ENCODE measurements around the gene GRB10. TPM values are rescaled to one million over a fixed set of nuclear protein-coding genes. Genes with fewer than 3 reads are reported as not detected.
A peak's percentile ranks its signal among the peaks of the same experiment; 100 is the strongest.

GRB10 gene
- total and polyA plus RNA-seq, 3 experiments from 2014 or later: 0.20 to 0.49 (median 0.20) TPM

- Mint-ChIP-seq H3K27ac (peak overlapping the region in 1 of 8 donors; percentile 6), H3K4me1 (peaks cover 0 to 7% (median 6%) of the 10 kb centered on the region in 3 donors), H3K9me3 (no peaks in the 10 kb centered on the region), H3K27me3 (peaks cover 13 to 51% of the 10 kb centered on the region in 2 donors), H3K4me3 (no peak overlapping the region), H3K36me3 (no peaks in the 10 kb centered on the region)
- no peak for DNase-seq
- ChIA-PET CTCF (no interaction called here), POLR2A (no interaction called here)
- Histone ChIP-seq H3K4me1 (ENCODE audit: insufficient read depth, low read length) (no peaks in the 10 kb centered on the region), H3K27ac (ENCODE audit: low read depth, low read length) (no peak overlapping the region), H3K36me3 (ENCODE audit: insufficient read depth, low read length) (no peaks in the 10 kb centered on the region), H3K4me3 (ENCODE audit: low read length) (no peak overlapping the region), H3K9me3 (ENCODE audit: low read length) (no peaks in the 10 kb centered on the region), H3K27me3 (ENCODE audit: insufficient read depth, low read length, poor library complexity, severe bottlenecking) (no peaks in the 10 kb centered on the region)
Measured at GRCh38 chr7:50707236-50708006, 75.3 kb downstream of the GRB10 start.

DNA sequence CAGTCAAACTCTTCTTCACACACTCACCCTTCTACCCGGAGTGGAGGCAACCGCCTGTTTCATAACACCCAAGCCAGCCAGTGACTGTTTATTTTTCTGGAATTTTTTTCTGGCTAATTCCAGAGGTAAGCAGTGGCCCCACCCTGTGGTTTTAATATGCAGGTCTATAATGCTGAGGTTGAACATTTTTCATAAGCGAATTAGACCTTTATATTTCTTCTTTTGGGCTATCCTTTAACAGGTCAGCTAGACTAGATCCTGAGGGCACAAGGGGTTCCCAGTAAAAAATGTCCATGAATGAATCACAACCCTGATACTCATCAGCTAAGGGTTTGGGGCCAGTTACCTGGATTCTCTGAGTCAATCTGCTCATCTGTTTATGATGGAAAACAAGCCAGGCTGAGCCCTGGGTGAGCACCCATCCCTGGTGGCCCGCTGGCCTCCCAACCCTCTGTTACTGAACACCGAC is 76.2 kb downstream of the GRB10 start:
- ChIA-PET CTCF (no interaction called here), POLR2A (no interaction called here)
- Mint-ChIP-seq H3K27ac (no peak overlapping the region), H3K9me3 (no peaks in the 10 kb centered on the region), H3K4me1 (no peaks in the 10 kb centered on the region), H3K27me3 (peaks cover 13 to 55% of the 10 kb centered on the region in 2 donors), H3K4me3 (no peak overlapping the region), H3K36me3 (no peaks in the 10 kb centered on the region)
- no peaks in the 10 kb centered on the region for H3K36me3 ChIP-seq (ENCODE audit: insufficient read depth, low read length)
- no peaks in the 10 kb centered on the region for H3K9me3 ChIP-seq (ENCODE audit: low read length)
- no peaks in the 10 kb centered on the region for H3K4me1 ChIP-seq (ENCODE audit: insufficient read depth, low read length)
- no peak for DNase-seq
- H3K4me3 ChIP-seq (ENCODE audit: low read length): no peak overlapping the region
- no peak overlapping the region for H3K27ac ChIP-seq (ENCODE audit: low read depth, low read length)
- H3K27me3 ChIP-seq (ENCODE audit: insufficient read depth, low read length, poor library complexity, severe bottlenecking): no peaks in the 10 kb centered on the region

GRCh38 chr7:50704844-50705243 is 77.9 kb downstream of the GRB10 start:
- no peaks in the 10 kb centered on the region for H3K9me3 Mint-ChIP-seq
- H3K4me3 ChIP-seq (ENCODE audit: low read length): no peak overlapping the region
- DNase-seq: no peak
- H3K36me3 ChIP-seq (ENCODE audit: insufficient read depth, low read length): no peaks in the 10 kb centered on the region
- no peaks in the 10 kb centered on the region for H3K4me1 ChIP-seq (ENCODE audit: insufficient read depth, low read length)
- H3K27me3 Mint-ChIP-seq: peaks cover 13 to 56% of the 10 kb centered on the region in 2 donors
- no peak overlapping the region for H3K27ac Mint-ChIP-seq
- H3K4me3 Mint-ChIP-seq: no peak overlapping the region
- no peaks in the 10 kb centered on the region for H3K36me3 Mint-ChIP-seq
- no peaks in the 10 kb centered on the region for H3K9me3 ChIP-seq (ENCODE audit: low read length)
- no peak overlapping the region for H3K27ac ChIP-seq (ENCODE audit: low read depth, low read length)
- H3K27me3 ChIP-seq (ENCODE audit: insufficient read depth, low read length, poor library complexity, severe bottlenecking): no peaks in the 10 kb centered on the region
- H3K4me1 Mint-ChIP-seq: no peaks in the 10 kb centered on the region
- ChIA-PET CTCF (no interaction called here), POLR2A (no interaction called here)

DNA sequence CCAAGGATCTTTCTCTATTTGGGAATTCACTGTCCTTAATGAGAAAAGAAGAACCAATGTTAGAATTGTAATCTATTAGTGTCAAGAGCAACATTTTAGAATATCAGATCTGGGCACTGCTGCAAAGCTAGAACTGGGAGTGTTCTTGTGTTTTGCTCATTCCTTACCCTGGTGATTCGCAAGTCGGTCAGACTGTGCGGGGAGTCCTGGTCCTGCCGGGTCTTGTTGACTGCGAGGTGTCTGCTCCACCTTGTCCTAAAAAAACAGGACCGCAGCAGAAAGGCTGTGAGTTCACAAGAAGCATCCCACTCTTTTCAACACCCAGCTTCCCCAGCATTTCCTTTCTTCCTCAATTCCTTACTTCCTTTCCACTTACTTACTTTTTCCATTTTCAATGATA is 79.0 kb downstream of the GRB10 start:
- no peak overlapping the region for H3K4me3 ChIP-seq (ENCODE audit: low read length)
- no peaks in the 10 kb centered on the region for H3K9me3 Mint-ChIP-seq
- CTCF ChIA-PET: no interaction called here
- no peaks in the 10 kb centered on the region for H3K4me1 Mint-ChIP-seq
- H3K27me3 Mint-ChIP-seq: peaks cover 9 to 52% of the 10 kb centered on the region in 2 donors
- DNase-seq: no peak
- H3K36me3 ChIP-seq (ENCODE audit: insufficient read depth, low read length): no peaks in the 10 kb centered on the region
- no peaks in the 10 kb centered on the region for H3K27me3 ChIP-seq (ENCODE audit: insufficient read depth, low read length, poor library complexity, severe bottlenecking)
- no peak overlapping the region for H3K4me3 Mint-ChIP-seq
- no peaks in the 10 kb centered on the region for H3K9me3 ChIP-seq (ENCODE audit: low read length)
- H3K36me3 Mint-ChIP-seq: no peaks in the 10 kb centered on the region
- no peak overlapping the region for H3K27ac ChIP-seq (ENCODE audit: low read depth, low read length)
- no peaks in the 10 kb centered on the region for H3K4me1 ChIP-seq (ENCODE audit: insufficient read depth, low read length)
- POLR2A ChIA-PET: no interaction called here
- no peak overlapping the region for H3K27ac Mint-ChIP-seq

DNA sequence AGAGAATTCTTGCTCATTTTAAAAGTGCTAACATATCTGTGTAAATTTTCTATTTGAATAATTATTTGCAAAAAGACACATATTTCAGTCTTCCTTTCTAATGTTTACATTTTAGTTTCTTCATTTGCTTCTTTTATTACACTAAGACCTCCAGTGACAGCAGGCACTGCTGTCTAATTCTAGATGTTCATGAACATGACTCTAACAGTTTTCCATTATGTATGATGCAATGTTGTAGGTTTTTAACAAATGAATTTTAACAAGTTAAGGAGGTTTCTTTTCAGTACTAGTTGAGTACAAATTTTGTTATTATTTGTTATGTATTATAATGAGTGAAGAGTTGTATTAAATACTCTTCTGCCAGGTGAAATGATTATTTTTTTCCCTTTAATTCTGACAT is 83.6 kb downstream of the GRB10 start:
- Mint-ChIP-seq H3K4me3 (no peak overlapping the region), H3K27me3 (peaks cover 7 to 36% of the 10 kb centered on the region in 2 donors), H3K27ac (no peak overlapping the region), H3K9me3 (no peaks in the 10 kb centered on the region), H3K36me3 (no peaks in the 10 kb centered on the region), H3K4me1 (peaks cover 0 to 4% (median 0%) of the 10 kb centered on the region in 3 donors)
- CTCF ChIA-PET: interaction anchor here (1.4 kb wide), 1 partner anchor 231 kb away, joined by 3 read pairs; no protein-coding TSS in a partner anchor
- DNase-seq: no peak
- Histone ChIP-seq H3K4me1 (ENCODE audit: insufficient read depth, low read length) (no peaks in the 10 kb centered on the region), H3K9me3 (ENCODE audit: low read length) (no peaks in the 10 kb centered on the region), H3K27ac (ENCODE audit: low read depth, low read length) (no peak overlapping the region), H3K36me3 (ENCODE audit: insufficient read depth, low read length) (no peaks in the 10 kb centered on the region), H3K27me3 (ENCODE audit: insufficient read depth, low read length, poor library complexity, severe bottlenecking) (no peaks in the 10 kb centered on the region), H3K4me3 (ENCODE audit: low read length) (no peak overlapping the region)
- POLR2A ChIA-PET: no interaction called here

DNA sequence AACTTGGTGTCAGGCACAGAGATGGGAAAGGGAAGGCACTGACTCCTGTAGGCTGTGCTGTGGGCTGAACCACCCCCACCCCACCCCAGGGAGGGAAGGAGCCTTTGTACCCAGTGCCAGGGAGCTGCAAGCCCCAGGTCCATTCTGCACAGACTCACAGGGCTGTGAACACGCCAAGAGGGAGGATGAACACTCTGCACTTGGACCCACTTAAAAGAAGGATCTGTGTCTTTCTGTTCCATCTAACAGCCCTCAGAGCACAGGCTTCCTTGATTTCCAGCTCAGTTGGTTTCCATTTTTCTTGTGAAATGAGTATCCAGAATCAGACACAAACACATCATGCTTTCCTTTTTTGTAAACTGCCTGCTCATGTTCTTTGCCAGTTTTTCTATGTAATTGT is 84.9 kb downstream of the GRB10 start:
- CTCF ChIA-PET: no interaction called here
- DNase-seq: no peak
- Histone ChIP-seq H3K27ac (ENCODE audit: low read depth, low read length) (no peak overlapping the region), H3K27me3 (ENCODE audit: insufficient read depth, low read length, poor library complexity, severe bottlenecking) (no peaks in the 10 kb centered on the region), H3K4me3 (ENCODE audit: low read length) (no peak overlapping the region), H3K4me1 (ENCODE audit: insufficient read depth, low read length) (no peaks in the 10 kb centered on the region), H3K9me3 (ENCODE audit: low read length) (no peaks in the 10 kb centered on the region), H3K36me3 (ENCODE audit: insufficient read depth, low read length) (no peaks in the 10 kb centered on the region)
- Mint-ChIP-seq H3K27ac (no peak overlapping the region), H3K4me3 (no peak overlapping the region), H3K4me1 (peaks cover 0 to 4% (median 2%) of the 10 kb centered on the region in 3 donors), H3K9me3 (no peaks in the 10 kb centered on the region), H3K36me3 (no peaks in the 10 kb centered on the region), H3K27me3 (peaks cover 4 to 26% of the 10 kb centered on the region in 2 donors)
- POLR2A ChIA-PET: no interaction called here

DNA sequence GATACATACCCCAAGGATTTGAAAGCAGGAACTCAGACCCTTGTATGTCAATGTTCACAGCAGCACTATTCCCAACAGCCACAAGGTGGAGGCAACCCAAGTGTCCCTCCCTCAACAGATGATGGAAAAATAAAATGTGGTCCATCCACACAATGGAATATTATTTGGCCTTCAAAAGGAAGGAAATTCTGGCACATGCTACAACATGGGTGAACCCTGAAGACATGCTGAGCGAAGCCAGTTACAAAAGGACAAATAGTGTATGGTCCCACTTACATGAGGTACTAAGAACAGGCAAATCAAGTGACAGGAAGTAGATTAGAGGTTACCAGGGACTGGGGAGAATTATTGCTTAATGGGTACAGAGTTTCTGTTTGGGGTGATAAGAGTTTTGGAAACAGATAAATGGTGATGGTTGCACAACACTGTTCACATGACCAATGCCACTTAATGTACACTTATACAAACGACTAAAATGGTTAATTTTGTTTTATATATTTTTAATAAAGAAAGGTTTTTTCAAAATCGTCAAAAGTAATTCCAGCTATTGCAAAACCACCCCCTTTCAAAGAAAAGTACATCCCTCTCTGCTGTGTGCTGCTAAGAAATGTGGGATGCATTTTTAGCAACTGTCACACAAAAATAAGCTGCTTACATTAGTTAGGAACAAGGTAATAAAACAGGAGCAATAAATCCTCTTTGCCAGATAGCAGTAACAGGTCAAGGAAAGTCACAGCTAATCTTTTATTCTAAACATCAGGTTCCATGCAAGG is 85.7 kb downstream of the GRB10 start:
- Histone ChIP-seq H3K36me3 (ENCODE audit: insufficient read depth, low read length) (no peaks in the 10 kb centered on the region), H3K4me1 (ENCODE audit: insufficient read depth, low read length) (no peaks in the 10 kb centered on the region), H3K27me3 (ENCODE audit: insufficient read depth, low read length, poor library complexity, severe bottlenecking) (no peaks in the 10 kb centered on the region), H3K9me3 (ENCODE audit: low read length) (no peaks in the 10 kb centered on the region), H3K27ac (ENCODE audit: low read depth, low read length) (no peak overlapping the region), H3K4me3 (ENCODE audit: low read length) (no peak overlapping the region)
- no peak overlapping the region for H3K4me3 Mint-ChIP-seq
- POLR2A ChIA-PET: no interaction called here
- CTCF ChIA-PET: interaction anchor here (0.5 kb wide), 1 partner anchor 180 kb away, joined by 3 read pairs; no protein-coding TSS in a partner anchor
- peak in 1 of 5 donors; percentile 24 for DNase-seq
- no peaks in the 10 kb centered on the region for H3K36me3 Mint-ChIP-seq
- H3K4me1 Mint-ChIP-seq: peaks cover 0 to 4% (median 2%) of the 10 kb centered on the region in 3 donors
- peaks cover 4 to 25% of the 10 kb centered on the region in 2 donors for H3K27me3 Mint-ChIP-seq
- H3K9me3 Mint-ChIP-seq: no peaks in the 10 kb centered on the region
- H3K27ac Mint-ChIP-seq: no peak overlapping the region

DNA sequence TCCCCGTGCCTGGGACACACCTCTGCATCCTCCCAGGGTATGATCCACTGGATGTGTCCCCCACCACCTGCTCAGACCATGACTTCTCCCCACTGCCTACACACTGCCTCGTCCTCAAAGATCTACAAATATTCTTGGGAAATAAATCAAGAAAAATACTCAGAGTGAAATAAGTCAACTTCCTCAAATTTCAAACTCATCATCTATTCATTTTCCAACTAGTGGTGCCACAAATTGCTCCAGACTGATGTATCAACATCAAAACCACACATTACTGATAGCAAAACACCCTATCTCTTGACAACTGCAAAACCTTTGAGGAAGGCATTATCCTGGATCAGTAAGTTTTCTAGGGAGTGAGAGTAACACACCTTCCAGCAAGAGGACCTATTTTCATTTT is 87.7 kb downstream of the GRB10 start:
- Histone ChIP-seq H3K27me3 (ENCODE audit: insufficient read depth, low read length, poor library complexity, severe bottlenecking) (no peaks in the 10 kb centered on the region), H3K4me1 (ENCODE audit: insufficient read depth, low read length) (no peaks in the 10 kb centered on the region), H3K27ac (ENCODE audit: low read depth, low read length) (no peak overlapping the region), H3K4me3 (ENCODE audit: low read length) (no peak overlapping the region), H3K9me3 (ENCODE audit: low read length) (no peaks in the 10 kb centered on the region), H3K36me3 (ENCODE audit: insufficient read depth, low read length) (no peaks in the 10 kb centered on the region)
- CTCF ChIA-PET: no interaction called here
- Mint-ChIP-seq H3K9me3 (no peaks in the 10 kb centered on the region), H3K4me1 (peaks cover 0 to 4% (median 2%) of the 10 kb centered on the region in 3 donors), H3K4me3 (no peak overlapping the region), H3K36me3 (no peaks in the 10 kb centered on the region), H3K27ac (no peak overlapping the region), H3K27me3 (peaks cover 4 to 7% of the 10 kb centered on the region in 2 donors)
- POLR2A ChIA-PET: no interaction called here
- DNase-seq: no peak

Measured in CD8-positive, alpha-beta memory T cell (primary cell).